ENCODE measurements around the gene FOXM1. TPM values are rescaled to one million over a fixed set of nuclear protein-coding genes. Genes with fewer than 3 reads are reported as not detected.

Gene FOXM1
- polyA plus RNA-seq, 1 donor from 2014 or later = 0.31 TPM

- Histone ChIP-seq H3K36me3 (ENCODE audit: insufficient read depth, low read length) (no peaks in the 10 kb centered on the region), H3K79me2 (replicated peaks; ENCODE audit: insufficient read depth, low read length) (no peaks in the 10 kb centered on the region), H2AFZ (ENCODE audit: low read depth, low read length) (no peak overlapping the region), H3K27me3 (ENCODE audit: insufficient read depth, low read depth, low read length) (no peaks in the 10 kb centered on the region), H3K9me3 (ENCODE audit: low read length) (no peaks in the 10 kb centered on the region), H3K4me3 (ENCODE audit: low read length) (no peak overlapping the region), H3K9ac (ENCODE audit: low read length) (no peak overlapping the region), H3F3A (ENCODE audit: insufficient read depth, low read length, poor library complexity, severe bottlenecking) (no peaks in the 10 kb centered on the region), H3K27ac (ENCODE audit: low read length) (no peak overlapping the region), H4K20me1 (ENCODE audit: insufficient read depth) (no peaks in the 10 kb centered on the region), H3K4me2 (ENCODE audit: low read length) (no peak overlapping the region), H3K9me2 (ENCODE audit: insufficient read depth, low read length) (no peaks in the 10 kb centered on the region)
- TF ChIP-seq EZH2 (IDR thresholded peaks at IDR 0.05; ENCODE audit: borderline replicate concordance, insufficient read depth, low read length, poor library complexity, severe bottlenecking) (no peak), RAD21 (conservative IDR thresholded peaks at IDR 0.05) (peak; percentile 54), SMC3 (conservative IDR thresholded peaks at IDR 0.05; ENCODE audit: poor library complexity) (peak; percentile 72), MXI1 (conservative IDR thresholded peaks at IDR 0.05; ENCODE audit: poor library complexity, severe bottlenecking) (no peak), CTCF (IDR thresholded peaks at IDR 0.05; ENCODE audit: poor library complexity, severe bottlenecking) (peak; percentile 70), POLR2AphosphoS5 (IDR thresholded peaks at IDR 0.05) (no peak), TAF1 (IDR thresholded peaks at IDR 0.05; ENCODE audit: low read depth) (no peak), REST (IDR thresholded peaks at IDR 0.05; ENCODE audit: borderline replicate concordance) (no peak), EP300 (conservative IDR thresholded peaks at IDR 0.05; ENCODE audit: poor library complexity, severe bottlenecking) (no peak)
These were observed 23.3 kb downstream of the FOXM1 start for GRCh38 chr12:2853626-2854025.

- no peak overlapping the region for H3K27ac ChIP-seq (ENCODE audit: low read length)
- no peaks in the 10 kb centered on the region for H3K79me2 ChIP-seq (replicated peaks; ENCODE audit: insufficient read depth, low read length)
- H3K4me3 ChIP-seq (ENCODE audit: low read length) = no peak overlapping the region
- no peaks in the 10 kb centered on the region for H3K27me3 ChIP-seq (ENCODE audit: insufficient read depth, low read depth, low read length)
- H3K4me2 ChIP-seq (ENCODE audit: low read length) = no peak overlapping the region
- no peak overlapping the region for H2AFZ ChIP-seq (ENCODE audit: low read depth, low read length)
- no peaks in the 10 kb centered on the region for H4K20me1 ChIP-seq (ENCODE audit: insufficient read depth)
- no peaks in the 10 kb centered on the region for H3K9me2 ChIP-seq (ENCODE audit: insufficient read depth, low read length)
- H3K9me3 ChIP-seq (ENCODE audit: low read length) = no peaks in the 10 kb centered on the region
- no peaks in the 10 kb centered on the region for H3K36me3 ChIP-seq (ENCODE audit: insufficient read depth, low read length)
- H3F3A ChIP-seq (ENCODE audit: insufficient read depth, low read length, poor library complexity, severe bottlenecking) = no peaks in the 10 kb centered on the region
- no peak for TF ChIP-seq MXI1 (conservative IDR thresholded peaks at IDR 0.05; ENCODE audit: poor library complexity, severe bottlenecking)
- no peak for TF ChIP-seq POLR2AphosphoS5 (IDR thresholded peaks at IDR 0.05)
- no peak for TF ChIP-seq SMC3 (conservative IDR thresholded peaks at IDR 0.05; ENCODE audit: poor library complexity)
- no peak for TF ChIP-seq EZH2 (IDR thresholded peaks at IDR 0.05; ENCODE audit: borderline replicate concordance, insufficient read depth, low read length, poor library complexity, severe bottlenecking)
- no peak for TF ChIP-seq REST (IDR thresholded peaks at IDR 0.05; ENCODE audit: borderline replicate concordance)
- no peak overlapping the region for H3K9ac ChIP-seq (ENCODE audit: low read length)
These were observed 25.0 kb downstream of the FOXM1 start for GRCh38 chr12:2851931-2852330.

Data from neural cell (in vitro differentiated cells).